ENCODE results near the gene AGAP3. TPM values are rescaled to one million over a fixed set of nuclear protein-coding genes. Genes with fewer than 3 reads are reported as not detected.

Gene AGAP3
- total RNA-seq, 1 donor from 2014 or later: 135 TPM

GRCh38 chr7:151056666-151057505, 29.4 kb upstream of the AGAP3 start:
- peaks cover 36% of the 10 kb centered on the region for H3K4me1 Mint-ChIP-seq (ENCODE audit: unreplicated experiment)
- H3K27me3 Mint-ChIP-seq (ENCODE audit: unreplicated experiment): no peaks in the 10 kb centered on the region
- H3K27ac Mint-ChIP-seq (ENCODE audit: unreplicated experiment): peak overlapping the region; percentile 95
- no peaks in the 10 kb centered on the region for H3K36me3 Mint-ChIP-seq (ENCODE audit: unreplicated experiment)
- H3K4me3 Mint-ChIP-seq (ENCODE audit: unreplicated experiment): peak overlapping the region; percentile 89
- no peak for TF ChIP-seq CTCF (IDR thresholded peaks at IDR 0.05)
- DNase-seq (ENCODE audit: extremely low spot score, unreplicated experiment): no peak
- H3K9me3 Mint-ChIP-seq (ENCODE audit: unreplicated experiment): no peaks in the 10 kb centered on the region

- Mint-ChIP-seq H3K9me3 (ENCODE audit: unreplicated experiment) (no peaks in the 10 kb centered on the region), H3K27me3 (ENCODE audit: unreplicated experiment) (no peaks in the 10 kb centered on the region), H3K4me1 (ENCODE audit: unreplicated experiment) (peaks cover 42% of the 10 kb centered on the region), H3K27ac (ENCODE audit: unreplicated experiment) (peak within 1 kb of the TSS; percentile 95), H3K36me3 (ENCODE audit: unreplicated experiment) (no peaks in the 10 kb centered on the region), H3K4me3 (ENCODE audit: unreplicated experiment) (peak within 1 kb of the TSS; percentile 89)
- DNase-seq (ENCODE audit: extremely low spot score, unreplicated experiment): no peak
- TF ChIP-seq CTCF (IDR thresholded peaks at IDR 0.05): no peak
Measured at GRCh38 chr7:151057506-151057988, 28.7 kb upstream of the AGAP3 start, which contains the start of gene CDK5. Gene CDK5 (minus strand): TSS chr7:151057897. CDS start chr7:151057848, 49 bp downstream.

GRCh38 chr7:151057989-151058780, 28.1 kb upstream of the AGAP3 start:
- H3K4me1 Mint-ChIP-seq (ENCODE audit: unreplicated experiment): peaks cover 46% of the 10 kb centered on the region

GRCh38 chr7:151058781-151059366, 27.4 kb upstream of the AGAP3 start:
- Mint-ChIP-seq H3K27ac (ENCODE audit: unreplicated experiment) (peak overlapping the region; percentile 95), H3K36me3 (ENCODE audit: unreplicated experiment) (no peaks in the 10 kb centered on the region), H3K4me1 (ENCODE audit: unreplicated experiment) (peaks cover 51% of the 10 kb centered on the region), H3K27me3 (ENCODE audit: unreplicated experiment) (no peaks in the 10 kb centered on the region), H3K9me3 (ENCODE audit: unreplicated experiment) (no peaks in the 10 kb centered on the region), H3K4me3 (ENCODE audit: unreplicated experiment) (peak overlapping the region; percentile 89)
- DNase-seq (ENCODE audit: extremely low spot score, unreplicated experiment): no peak
- no peak for TF ChIP-seq CTCF (IDR thresholded peaks at IDR 0.05)

More at GRCh38 chr7:151057989-151058780, 28.1 kb upstream of the AGAP3 start:
- TF ChIP-seq CTCF (IDR thresholded peaks at IDR 0.05): no peak
- Mint-ChIP-seq H3K27me3 (ENCODE audit: unreplicated experiment) (no peaks in the 10 kb centered on the region), H3K36me3 (ENCODE audit: unreplicated experiment) (no peaks in the 10 kb centered on the region), H3K27ac (ENCODE audit: unreplicated experiment) (peak overlapping the region; percentile 95), H3K4me3 (ENCODE audit: unreplicated experiment) (peak overlapping the region; percentile 89), H3K9me3 (ENCODE audit: unreplicated experiment) (no peaks in the 10 kb centered on the region)
- DNase-seq (ENCODE audit: extremely low spot score, unreplicated experiment): peak; percentile 99
